NCI-H82 treated with DMSO at 0.1 percent for 48 hours (cell line): ENCODE results near the gene THSD8.
A peak's percentile ranks its signal among the peaks of the same experiment; 100 is the strongest.

Experiments used
- DNase-seq: peaks from one replicate; lab custom pipeline; 2025; ENCODE audit not compliant: unreplicated experiment; lab: John Stamatoyannopoulos, UW

THSD8 gene

DNA sequence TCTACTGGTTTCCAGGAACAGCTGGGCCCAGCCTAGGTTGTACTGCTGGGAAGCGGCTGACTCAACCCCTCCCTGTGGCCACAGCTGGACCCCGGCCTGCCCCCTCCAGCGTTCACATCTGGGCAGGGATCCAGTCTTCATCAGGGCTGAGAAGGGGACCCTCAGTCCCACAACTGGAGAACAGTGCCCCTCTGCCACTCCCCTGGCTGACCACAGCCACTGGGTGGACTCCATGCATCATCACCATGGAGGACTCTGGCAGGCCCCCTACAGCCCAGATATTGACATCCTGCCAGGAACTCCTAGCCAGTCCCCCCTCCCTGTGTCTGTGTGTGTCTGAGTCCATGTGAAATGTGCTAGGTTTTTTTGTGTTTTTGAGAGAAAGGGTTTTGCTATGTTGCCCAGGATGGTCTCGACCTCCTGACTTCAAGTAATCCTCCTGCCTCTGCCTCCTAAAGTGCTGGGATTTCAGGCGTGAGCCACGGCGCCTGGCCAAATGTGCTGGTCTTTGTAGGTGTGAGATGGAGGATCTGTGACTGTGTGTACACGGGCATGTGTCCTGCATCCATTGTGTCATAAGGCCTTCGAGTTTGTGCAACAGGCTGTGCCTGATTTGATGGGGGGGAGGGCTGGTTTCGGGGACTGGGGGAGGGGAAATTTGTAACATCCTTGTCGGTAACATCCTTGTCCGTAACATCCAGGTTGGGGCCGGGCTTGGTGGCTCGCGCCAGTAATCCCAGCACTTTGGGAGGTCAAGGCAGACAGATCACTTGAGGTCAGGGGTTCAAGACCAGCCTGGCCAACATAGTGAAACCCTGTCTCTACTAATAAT is 22.5 kb upstream of the THSD8 start:
- peak; percentile 49 for DNase-seq

DNA sequence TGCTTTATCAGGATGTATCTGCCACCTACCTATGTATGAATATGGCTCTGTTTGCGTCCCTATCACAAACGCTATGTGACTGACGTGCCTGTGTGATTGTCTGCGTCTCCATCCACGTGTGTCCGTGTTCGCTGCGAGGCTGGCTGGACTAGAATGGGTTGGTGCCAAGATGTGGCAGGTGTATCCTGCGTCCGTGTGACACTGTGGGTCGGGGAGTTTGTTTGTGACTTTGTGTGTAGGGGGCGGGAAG is 19.8 kb upstream of the THSD8 start:
- DNase-seq, result no peak

DNA sequence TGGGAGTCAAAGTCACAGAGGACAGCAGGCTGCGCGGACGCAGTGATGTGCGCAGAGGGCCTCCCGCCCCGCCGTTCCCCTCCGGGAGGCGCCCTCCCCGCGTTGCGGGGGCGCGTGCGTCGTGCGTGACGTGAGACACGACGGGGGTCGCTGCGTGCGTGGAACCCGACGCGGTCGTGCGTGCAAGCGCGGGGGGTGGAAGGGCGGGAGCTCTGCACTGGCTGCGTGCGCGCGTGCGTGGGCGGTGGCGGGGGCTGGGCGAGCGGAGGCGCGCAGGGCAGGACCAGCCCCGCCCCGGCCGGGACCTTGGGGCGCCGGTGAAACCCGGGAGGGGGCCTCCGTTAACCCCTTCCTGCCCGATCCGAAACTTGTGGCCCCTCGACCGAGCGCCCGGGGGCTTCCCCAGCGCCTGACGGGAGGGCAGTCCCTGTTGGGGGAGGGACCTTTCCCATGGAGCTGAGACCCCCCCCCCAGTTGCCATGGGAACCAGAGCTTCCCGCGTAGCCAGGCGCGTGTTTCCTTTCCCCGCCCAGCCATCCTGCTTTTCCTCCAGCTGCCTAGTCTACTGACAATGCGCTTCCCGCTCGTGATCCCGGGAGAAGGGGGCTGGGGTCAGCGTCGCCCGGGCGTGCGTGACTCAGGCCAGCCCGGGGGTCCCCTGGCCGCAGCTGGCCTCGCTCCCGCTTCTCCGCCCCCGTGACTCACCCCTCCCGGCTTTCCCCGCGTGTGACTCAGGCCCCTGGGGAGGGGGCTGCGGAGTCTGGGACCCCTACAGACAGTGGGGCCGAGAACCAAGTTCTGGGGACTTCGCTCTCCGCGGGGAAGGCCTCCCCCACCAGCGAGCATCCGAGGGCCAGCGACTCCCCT is 19.2 kb upstream of the THSD8 start:
- DNase-seq, result peak; percentile 69

DNA sequence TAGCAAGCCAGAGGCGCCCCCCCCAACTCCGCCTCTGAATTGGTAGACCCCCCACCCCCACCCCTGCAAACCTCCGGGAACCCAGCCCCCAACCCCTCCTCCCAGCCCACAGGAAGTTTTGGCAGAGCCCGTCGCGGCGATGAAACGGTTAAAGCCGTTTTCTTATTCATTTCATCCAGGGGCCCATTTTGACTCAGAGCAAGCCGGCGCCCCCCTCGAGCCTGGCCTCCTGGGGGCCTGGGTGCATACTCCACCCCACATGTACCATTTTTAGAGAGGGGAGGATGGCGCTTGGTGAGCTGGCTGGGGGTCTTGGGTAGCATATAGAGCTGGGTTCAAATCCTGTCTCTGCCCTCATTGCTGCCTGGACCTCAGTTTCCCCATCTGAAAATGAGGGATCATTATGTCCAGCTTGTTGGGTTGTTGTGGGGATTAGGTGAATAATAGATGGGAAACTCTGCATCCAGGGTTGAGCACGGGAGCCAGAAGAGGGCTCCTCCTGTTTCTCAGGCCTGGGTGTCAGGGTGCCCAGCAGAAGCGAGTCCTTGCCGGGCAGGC is 18.5 kb upstream of the THSD8 start:
- DNase-seq, result no peak

DNA sequence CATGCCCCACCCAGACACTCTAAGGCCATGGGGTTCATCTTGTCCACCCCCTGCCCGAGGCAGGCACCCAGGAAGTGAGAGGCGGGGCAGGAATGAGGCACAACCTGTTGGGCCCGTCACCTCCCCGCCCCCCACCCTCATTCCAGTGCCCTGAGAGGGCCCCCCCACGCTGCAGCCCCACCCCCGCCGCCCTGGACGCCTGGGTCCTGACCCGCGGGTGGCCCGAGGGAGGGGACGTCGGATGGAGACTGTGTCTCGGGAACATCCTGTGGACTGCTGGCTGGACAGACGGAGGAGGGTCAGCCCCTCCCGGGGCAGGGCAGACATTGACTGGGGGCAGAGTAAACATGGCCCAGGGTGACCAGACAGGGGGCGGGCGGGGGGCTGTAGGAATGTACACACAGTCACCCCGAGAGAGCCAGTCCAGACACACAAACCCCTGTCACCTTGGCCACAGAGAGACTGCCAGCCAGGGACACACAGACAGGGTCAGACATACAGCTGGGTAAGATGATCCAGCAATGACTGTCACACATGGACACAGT is 17.9 kb upstream of the THSD8 start:
- DNase-seq, result no peak

DNA sequence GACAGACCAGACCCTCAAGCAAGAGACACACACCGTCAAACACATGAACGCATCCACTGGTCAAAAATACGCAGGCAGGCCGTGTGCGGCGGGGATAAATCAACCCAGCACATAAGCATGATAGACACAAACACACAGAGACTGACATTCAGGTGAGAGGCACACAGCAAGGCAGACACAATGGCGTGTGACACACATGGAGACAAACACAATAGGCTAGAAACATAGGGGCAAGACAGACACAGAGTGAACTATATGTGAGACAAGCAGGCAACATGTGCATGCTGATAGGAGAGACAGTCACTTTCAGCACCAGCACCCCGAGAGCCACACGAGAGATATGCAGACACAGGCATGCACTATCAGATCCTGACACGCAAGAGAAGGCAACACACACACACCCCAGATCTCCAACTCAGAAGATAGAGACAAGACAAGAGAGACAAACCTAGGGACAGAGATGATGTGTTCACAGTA is 17.4 kb upstream of the THSD8 start:
- DNase-seq, result no peak

DNA sequence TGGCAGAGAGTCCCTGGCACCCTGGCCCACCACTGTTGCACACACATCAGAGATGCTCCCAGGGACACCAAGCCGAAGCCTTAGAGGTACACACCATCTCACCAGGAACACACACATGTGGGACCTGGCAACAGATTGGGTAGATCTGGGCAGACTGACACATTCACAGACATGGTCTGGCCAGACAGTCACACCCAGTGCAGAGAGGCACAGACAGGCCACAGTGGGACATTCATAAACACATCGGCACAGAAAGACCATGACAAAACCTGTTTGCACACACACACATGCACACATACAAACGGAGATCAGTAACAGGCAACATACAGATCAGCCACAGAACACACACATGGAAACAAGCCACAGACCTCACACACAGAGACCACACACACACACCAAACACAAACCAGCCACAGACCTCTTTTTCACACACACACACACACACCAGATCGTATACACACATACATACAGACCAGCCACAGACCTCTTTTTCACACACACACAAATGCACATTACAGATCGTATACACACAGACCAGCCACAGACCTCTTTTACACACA is 16.9 kb upstream of the THSD8 start:
- no peak for DNase-seq

DNA sequence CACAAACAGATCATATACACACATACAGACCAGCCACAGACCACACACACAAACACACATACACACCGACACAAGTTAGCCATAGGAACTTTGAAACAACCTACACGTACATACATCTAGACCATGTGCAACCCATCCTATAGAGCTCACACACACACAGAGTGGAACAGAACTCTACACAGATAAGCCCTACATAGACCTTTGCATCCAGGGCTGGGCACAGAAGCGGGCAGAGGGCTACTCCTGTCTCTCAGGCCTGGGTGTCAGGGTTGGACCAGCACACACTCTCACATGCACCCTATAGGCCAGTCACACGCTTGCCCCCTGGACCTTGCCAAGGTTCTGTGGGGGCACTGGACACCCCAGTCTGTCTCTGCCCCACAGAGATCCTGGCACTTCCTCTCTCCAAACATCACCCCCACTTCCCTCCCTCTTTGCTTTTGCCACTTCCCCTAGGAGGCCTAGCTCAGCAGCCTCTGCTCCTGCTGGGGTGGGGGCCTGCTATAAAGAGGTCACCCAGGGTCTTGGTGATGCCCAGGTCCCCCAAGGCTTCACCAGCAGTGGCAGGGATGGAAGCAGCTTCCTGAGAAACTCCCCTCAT is 16.3 kb upstream of the THSD8 start:
- DNase-seq, result no peak

DNA sequence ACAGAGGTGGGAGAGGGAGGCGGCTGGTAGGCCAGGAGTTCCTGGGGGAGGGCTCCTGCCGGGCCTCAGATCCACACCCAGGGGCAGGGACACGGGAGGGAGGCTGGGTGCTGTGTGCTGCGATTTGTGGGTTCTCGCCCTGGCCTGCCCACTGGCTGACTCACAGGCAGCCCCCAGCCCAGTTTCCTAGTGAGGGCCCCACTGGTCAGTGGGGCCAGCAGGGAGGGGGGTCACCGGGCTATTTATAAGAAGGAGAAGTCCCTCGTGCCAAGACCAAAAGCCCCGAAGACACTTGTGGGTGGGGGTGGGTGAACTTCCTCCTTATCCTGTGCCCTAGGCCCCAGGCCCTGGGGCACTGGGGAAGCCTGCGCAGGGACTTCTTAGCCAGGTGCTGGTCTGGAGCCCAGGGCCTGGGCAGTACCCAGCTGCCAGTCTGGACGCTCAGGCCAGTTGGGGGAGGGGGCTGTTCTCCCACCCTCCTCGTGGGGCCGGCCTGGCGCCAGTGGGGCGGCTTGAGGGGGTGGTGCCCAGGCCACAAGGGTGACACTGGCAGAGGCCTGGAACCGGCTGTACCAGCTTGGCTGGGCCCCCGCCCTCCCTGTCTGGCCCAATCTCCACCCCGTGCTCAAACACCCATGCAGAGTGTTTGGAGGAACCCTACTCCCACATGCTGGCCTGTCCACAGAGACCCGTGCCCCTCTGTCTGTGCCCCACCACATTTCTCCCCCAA is 15.6 kb upstream of the THSD8 start:
- no peak for DNase-seq

DNA sequence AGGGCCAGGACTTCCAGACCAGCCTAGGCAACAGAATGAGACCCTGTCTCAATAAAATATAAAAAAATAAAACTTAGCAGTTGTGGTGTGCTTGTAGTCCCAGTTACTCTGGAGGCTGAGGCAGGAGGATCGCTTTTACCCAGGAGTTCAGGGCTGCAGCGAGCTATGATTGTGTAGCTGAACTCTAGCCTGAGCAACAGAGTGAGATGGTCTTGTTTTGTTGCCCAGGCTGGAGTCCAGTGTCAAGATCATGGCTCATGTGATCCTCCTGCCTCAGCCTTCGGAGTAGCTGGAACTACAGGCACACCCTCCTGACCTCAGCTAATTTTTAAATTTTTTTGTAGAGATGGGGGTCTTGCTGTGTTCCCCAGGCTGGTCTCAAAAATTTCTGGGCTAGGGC is 14.9 kb upstream of the THSD8 start:
- DNase-seq, result no peak

DNA sequence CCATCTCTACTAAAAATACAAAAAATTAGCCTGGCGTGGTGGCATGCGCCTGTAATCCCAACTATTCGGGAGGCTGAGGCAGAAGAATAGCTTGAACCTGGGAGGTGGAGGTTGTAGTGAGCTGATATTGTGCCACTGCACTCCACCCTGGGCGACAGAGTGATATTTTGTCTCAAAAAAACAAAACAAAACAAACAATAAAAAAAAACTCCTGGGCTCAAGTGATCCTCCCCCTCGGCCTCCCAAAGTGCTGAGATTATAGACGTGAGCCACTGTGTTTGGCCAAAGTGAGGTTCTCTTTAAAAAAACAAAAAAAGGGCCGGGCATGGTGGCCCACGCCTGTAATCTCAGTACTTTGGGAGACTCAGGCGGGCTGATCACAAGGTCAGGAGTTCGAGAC is 14.4 kb upstream of the THSD8 start:
- no peak for DNase-seq

DNA sequence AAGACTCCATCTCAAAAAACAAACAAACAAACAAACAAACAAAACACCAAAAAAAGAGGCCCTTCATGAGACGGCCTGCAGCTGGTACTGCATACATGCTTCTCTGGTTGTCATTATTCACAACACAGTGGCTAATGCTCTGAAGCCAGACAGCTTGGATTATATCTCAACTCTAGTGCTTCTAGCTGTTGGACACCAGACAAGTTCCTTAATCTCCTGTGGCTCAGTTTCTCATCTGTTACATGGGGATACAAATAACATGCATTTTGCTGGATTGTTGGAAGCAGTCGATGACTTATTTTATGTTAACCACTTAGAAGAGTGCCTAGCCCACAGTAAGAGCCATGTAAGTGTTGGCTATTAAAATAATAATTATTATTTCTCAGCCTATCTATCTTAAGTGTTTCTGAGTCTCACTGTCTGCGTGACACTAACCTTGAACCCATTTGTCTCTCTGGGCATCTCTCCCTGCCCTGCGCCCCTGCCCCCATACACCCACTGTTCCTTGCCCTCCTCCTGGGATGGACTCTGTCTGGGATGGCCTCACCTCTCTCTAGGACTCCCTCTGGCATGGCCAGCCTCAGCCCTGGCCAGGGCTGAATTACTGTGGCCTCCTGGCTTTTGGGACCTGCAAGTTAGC is 13.7 kb upstream of the THSD8 start:
- peak; percentile 75 for DNase-seq

DNA sequence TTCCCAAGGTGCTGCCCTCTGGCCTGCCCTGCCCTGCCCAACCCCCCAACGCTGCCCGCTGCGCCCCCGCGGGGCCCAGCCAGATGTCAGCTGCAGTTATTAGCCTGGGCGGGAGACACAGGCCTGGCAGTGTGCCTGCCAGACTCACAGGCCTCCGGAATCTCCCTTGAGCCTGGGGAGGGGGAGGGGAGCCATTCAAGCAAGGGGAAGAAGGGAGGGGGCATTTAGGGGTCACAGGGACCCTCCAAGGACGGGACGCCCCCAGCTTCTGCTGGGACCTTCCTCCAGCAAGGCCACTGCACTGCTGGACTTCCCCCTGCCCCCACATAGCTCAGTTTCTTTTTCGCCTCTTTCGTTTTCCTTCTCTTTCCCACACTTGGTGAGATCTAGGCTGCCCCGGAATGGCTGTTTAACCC is 13.2 kb upstream of the THSD8 start:
- peak; percentile 74 for DNase-seq

DNA sequence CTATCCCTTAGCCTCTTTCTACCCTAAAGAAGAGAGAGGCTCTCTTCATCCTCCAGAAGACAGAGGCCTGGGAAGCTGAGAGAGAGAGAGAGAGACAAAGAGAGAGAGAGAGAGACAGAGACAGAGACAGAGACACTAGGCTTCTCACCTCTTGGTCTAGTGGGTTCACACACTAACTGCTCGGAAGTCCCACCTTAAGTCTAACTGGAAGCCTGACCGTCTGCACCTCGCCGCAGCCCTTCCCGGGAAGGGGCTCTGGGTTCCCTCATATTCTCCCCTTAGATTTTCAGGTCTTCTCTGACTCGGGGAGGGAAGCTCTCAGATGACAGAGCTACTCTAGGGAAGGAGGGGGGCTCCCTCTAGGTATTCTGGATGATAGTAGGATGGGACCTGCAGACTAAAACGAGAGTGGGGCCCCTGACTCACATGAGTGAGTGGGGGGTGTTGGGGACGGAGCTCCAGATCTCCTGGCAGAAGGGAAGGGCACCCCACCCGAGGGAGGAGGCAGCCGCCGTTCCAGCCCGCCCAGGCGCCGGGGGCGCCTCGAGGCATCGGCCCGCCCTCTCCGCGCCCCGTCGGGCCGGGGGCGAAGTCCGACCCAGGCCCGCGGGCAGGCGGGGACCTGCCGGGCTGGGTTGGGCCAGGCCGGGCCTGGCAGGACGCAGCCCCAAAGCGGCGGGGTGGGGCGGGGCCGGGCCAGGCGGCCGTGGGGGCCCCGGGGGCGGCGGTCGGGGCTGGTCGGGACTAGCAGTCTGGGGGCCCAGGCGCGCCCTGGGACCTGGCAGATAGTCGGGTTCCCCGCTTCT is 12.6 kb upstream of the THSD8 start:
- DNase-seq, result no peak

DNA sequence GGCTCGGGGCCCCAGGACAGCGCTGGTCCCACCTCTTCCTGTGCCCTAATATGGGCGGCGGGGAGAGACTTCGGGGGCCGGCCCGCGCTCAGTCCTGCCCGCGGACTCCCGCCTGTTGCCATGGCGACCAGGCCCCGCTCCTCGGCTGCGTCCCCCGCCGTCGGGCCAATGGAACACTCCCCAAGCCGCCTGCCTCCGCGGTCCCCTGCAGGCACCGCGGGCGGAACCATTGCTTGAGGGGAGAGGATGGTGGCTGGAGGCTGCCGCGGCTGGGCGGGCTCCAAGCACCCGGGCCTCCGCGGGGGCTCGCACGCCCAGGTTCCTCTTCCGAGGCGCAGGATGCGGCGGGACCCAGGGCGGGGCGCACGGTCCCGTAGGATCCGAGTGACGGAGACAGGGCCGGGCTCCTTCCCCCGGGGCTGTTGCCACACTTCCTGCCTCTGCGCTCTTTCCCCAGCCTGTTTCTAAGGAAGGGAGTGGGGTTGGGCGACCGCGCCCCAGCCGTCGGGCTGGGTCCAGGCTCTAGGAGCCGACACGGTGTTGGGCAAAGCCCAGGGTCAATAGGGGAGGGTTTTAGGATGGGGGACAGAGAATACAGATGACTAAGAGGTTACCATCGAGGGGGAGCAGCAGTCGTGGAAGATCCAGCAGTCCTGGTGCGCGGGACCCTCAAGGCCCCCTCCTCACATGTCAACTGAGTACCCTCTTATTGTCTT is 11.8 kb upstream of the THSD8 start:
- peak; percentile 86 for DNase-seq

DNA sequence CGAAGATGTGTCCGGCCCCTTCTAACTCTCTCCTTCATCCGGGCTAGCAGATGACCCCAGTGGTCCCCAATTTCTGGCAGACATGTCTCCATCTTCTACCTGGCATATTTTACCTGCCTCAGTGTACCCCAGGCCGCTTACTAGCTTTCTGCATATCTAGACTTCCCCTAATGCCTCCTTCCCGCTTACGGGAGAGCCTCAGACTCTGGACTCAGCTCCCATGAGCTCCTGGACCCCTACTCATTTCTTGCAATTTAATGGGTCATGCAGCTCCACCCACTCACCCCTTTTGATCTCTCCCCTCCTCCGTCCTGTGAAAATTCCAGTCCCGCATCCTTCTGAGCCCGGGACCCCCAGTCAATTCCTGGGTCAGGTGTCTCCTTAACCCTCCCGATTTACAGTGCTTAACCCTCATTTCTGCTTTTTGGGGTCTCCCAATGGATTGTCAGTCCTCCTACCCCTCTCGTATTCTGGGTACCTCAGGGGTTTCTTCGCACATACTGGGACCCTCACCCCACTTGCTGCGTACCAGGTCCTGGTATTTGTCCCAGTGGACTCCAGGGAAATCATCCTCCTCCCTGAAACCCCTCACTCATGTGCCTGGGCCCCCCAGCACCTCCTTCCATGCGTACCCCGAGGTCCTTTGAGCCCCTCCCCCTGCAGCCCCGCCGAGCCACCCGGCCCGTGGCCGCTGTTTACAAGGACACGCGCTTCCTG is 11.1 kb upstream of the THSD8 start:
- DNase-seq, result no peak

DNA sequence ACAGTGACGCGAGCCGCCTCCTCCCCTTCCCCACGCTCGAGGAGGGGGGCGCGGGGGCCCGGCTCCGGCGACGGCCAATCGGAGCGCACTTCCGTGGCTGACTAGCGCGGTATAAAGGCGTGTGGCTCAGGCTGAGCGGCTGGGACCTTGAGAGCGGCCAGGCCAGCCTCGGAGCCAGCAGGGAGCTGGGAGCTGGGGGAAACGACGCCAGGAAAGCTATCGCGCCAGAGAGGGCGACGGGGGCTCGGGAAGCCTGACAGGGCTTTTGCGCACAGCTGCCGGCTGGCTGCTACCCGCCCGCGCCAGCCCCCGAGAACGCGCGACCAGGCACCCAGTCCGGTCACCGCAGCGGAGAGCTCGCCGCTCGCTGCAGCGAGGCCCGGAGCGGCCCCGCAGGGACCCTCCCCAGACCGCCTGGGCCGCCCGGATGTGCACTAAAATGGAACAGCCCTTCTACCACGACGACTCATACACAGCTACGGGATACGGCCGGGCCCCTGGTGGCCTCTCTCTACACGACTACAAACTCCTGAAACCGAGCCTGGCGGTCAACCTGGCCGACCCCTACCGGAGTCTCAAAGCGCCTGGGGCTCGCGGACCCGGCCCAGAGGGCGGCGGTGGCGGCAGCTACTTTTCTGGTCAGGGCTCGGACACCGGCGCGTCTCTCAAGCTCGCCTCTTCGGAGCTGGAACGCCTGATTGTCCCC is 10.4 kb upstream of the THSD8 start, which contains the start of gene JUNB:
TSS of gene JUNB (plus strand) at position 142 of the 706 bp plus-strand sequence. CDS start at position 428, 286 bp downstream.
- DNase-seq, result peak; percentile 89
